IMR-90 (cell line): Measurements from ENCODE around the gene ECHS1. TPM values are rescaled to one million over a fixed set of nuclear protein-coding genes. Genes with fewer than 3 reads are reported as not detected.

Source experiments
- ATAC-seq: fragments of 200-7000 bp; cut with Tn5 transposase; 2 replicates; pipeline ENCODE4 v1.9.1; 2020; ENCODE audit warnings: low read depth, mild to moderate bottlenecking, moderate library complexity
- BruUV-seq: library from RNA; stranded (reverse); fragments of 400-500 nt; replicated peaks from 2 replicates; lab custom pipeline; 2021; lab: Mats Ljungman, UMichigan
- CTCF ChIA-PET: fragments of 300-600 bp; formaldehyde crosslinking; extraction: SDS; loops from one replicate; lab custom pipeline; 2021; ENCODE audit warnings: antibody characterized with exemption; lab: Yijun Ruan, JAX
- POLR2A ChIA-PET: fragments of 300-600 bp; sonication (Branson Sonifier 250); formaldehyde crosslinking; loops from one replicate; lab custom pipeline; 2022; ENCODE audit warnings: antibody characterized with exemption; ENCODE audit not compliant: unreplicated experiment; lab: Charles Lee
- DNase-seq: peaks from one replicate; pipeline ENCODE4 v3.0.0; 2013
- H2AFZ ChIP-seq: replicated peaks from 2 replicates; pipeline ENCODE3; 2013; ENCODE audit warnings: low read length, mild to moderate bottlenecking; ENCODE audit not compliant: poor library complexity
- H2AK5ac ChIP-seq: 2 replicates; pipeline ENCODE4 v1.6.1; 2013; ENCODE audit warnings: low read depth, low read length, inconsistent platforms
- H2AK9ac ChIP-seq: replicated peaks from 2 replicates; pipeline ENCODE3; 2013; ENCODE audit warnings: mild to moderate bottlenecking, low read depth, low read length, moderate library complexity; ENCODE audit not compliant: poor library complexity
- H2BK120ac ChIP-seq: 2 replicates; pipeline ENCODE4 v1.6.1; 2013; ENCODE audit warnings: low read depth, low read length, inconsistent platforms
- H2BK15ac ChIP-seq: 3 replicates; pipeline ENCODE4 v1.6.1; 2013; ENCODE audit warnings: low read depth, low read length, inconsistent platforms
- H2BK20ac ChIP-seq: 2 replicates; pipeline ENCODE4 v1.6.1; 2013; ENCODE audit warnings: low read depth, mild to moderate bottlenecking, inconsistent platforms, low read length, moderate library complexity
- H2BK5ac ChIP-seq: 2 replicates; pipeline ENCODE4 v1.6.1; 2013; ENCODE audit warnings: mild to moderate bottlenecking, low read depth, low read length, inconsistent platforms; ENCODE audit not compliant: poor library complexity, severe bottlenecking
- H3K14ac ChIP-seq: replicated peaks from 2 replicates; pipeline ENCODE4 v1.6.1; 2013; ENCODE audit warnings: low read depth, low read length, inconsistent platforms
- H3K18ac ChIP-seq: 2 replicates; pipeline ENCODE4 v1.6.1; 2013; ENCODE audit warnings: low read depth, low read length, control low read depth
- H3K23ac ChIP-seq: 2 replicates; pipeline ENCODE4 v1.6.1; 2013; ENCODE audit warnings: low read depth, low read length, inconsistent platforms
- H3K27ac ChIP-seq: 2 replicates; pipeline ENCODE4 v1.5.1; 2013; ENCODE audit warnings: mild to moderate bottlenecking, control low read depth, low read length; ENCODE audit not compliant: insufficient read depth
- H3K27me3 ChIP-seq: 2 replicates; pipeline ENCODE4 v1.6.1; 2013; ENCODE audit warnings: low read length; ENCODE audit not compliant: control insufficient read depth, insufficient read depth
- H3K36me3 ChIP-seq: 2 replicates; pipeline ENCODE4 v1.6.1; 2013; ENCODE audit warnings: low read length, mixed read lengths; ENCODE audit not compliant: control insufficient read depth, insufficient read depth
- H3K4ac ChIP-seq: 2 replicates; pipeline ENCODE4 v1.6.1; 2013; ENCODE audit warnings: low read depth, low read length, inconsistent platforms
- H3K4me1 ChIP-seq: 2 replicates; pipeline ENCODE4 v1.6.1; 2013; ENCODE audit warnings: low read length, mixed read lengths; ENCODE audit not compliant: control insufficient read depth, insufficient read depth
- H3K4me2 ChIP-seq: 2 replicates; pipeline ENCODE4 v1.6.1; 2013; ENCODE audit warnings: low read depth, mild to moderate bottlenecking, control low read depth, low read length, moderate library complexity
- H3K4me3 ChIP-seq: 2 replicates; pipeline ENCODE4 v1.5.1; 2013; ENCODE audit warnings: low read depth, mild to moderate bottlenecking, control low read depth, low read length, moderate library complexity; ENCODE audit not compliant: insufficient read depth
- H3K56ac ChIP-seq: 2 replicates; pipeline ENCODE4 v1.6.1; 2013; ENCODE audit warnings: low read length, inconsistent platforms; ENCODE audit not compliant: insufficient read depth; ENCODE audit errors: extremely low read depth
- H3K79me1 ChIP-seq, 2 experiments: 2 replicates each; pipeline ENCODE4 v1.6.1; 2013; ENCODE audit warnings: low read length in 2 of 2, inconsistent platforms in 1 of 2, low read depth in 1 of 2
- H3K9ac ChIP-seq: 2 replicates; pipeline ENCODE4 v1.6.1; 2013; ENCODE audit warnings: low read depth, low read length, control low read depth
- H3K9me1 ChIP-seq: 2 replicates; pipeline ENCODE4 v1.6.1; 2013; ENCODE audit warnings: low read length, inconsistent platforms; ENCODE audit not compliant: insufficient read depth
- H3K9me3 ChIP-seq: 2 replicates; pipeline ENCODE4 v1.6.1; 2013; ENCODE audit warnings: low read length; ENCODE audit not compliant: control insufficient read depth, insufficient read depth
- H4K20me1 ChIP-seq: 2 replicates; pipeline ENCODE4 v1.6.1; 2013; ENCODE audit warnings: low read length, inconsistent platforms; ENCODE audit not compliant: insufficient read depth
- H4K5ac ChIP-seq: 2 replicates; pipeline ENCODE4 v1.6.1; 2013; ENCODE audit warnings: mild to moderate bottlenecking, low read depth, low read length, control low read depth
- H4K8ac ChIP-seq, 2 experiments: 2 replicates each; pipeline ENCODE4 v1.6.1; 2013; ENCODE audit warnings: low read depth in 2 of 2, low read length in 2 of 2, control low read depth in 1 of 2, inconsistent platforms in 1 of 2
- H4K91ac ChIP-seq: 2 replicates; pipeline ENCODE4 v1.6.1; 2013; ENCODE audit warnings: low read depth, low read length, inconsistent platforms; ENCODE audit not compliant: insufficient read depth
- CEBPB ChIP-seq: IDR thresholded peaks from 2 replicates; pipeline ENCODE4 v1.6.1; 2012; ENCODE audit warnings: low read depth, low read length, improper control_type of control experiment
- CHD1 ChIP-seq: IDR thresholded peaks from 2 replicates; pipeline ENCODE4 v1.6.1; 2012; ENCODE audit warnings: low read depth, low read length, improper control_type of control experiment
- CTCF ChIP-seq: conservative IDR thresholded peaks from 2 replicates; pipeline ENCODE4 v1.5.1; 2012; ENCODE audit warnings: mild to moderate bottlenecking, low read depth, low read length, improper control_type of control experiment
- POLR2A ChIP-seq: IDR thresholded peaks from 2 replicates; pipeline ENCODE4 v1.6.1; 2012; ENCODE audit warnings: mild to moderate bottlenecking, low read depth, low read length
- RAD21 ChIP-seq: IDR thresholded peaks from 2 replicates; pipeline ENCODE4 v1.6.1; 2012; ENCODE audit warnings: low read length, improper control_type of control experiment
- RCOR1 ChIP-seq: IDR thresholded peaks from 2 replicates; pipeline ENCODE4 v1.6.1; 2012; ENCODE audit warnings: mild to moderate bottlenecking, low read length, improper control_type of control experiment; ENCODE audit not compliant: insufficient replicate concordance
- RFX5 ChIP-seq: IDR thresholded peaks from 2 replicates; pipeline ENCODE4 v1.8.0; 2012; ENCODE audit warnings: low read depth, mild to moderate bottlenecking, low read length, moderate library complexity
- SMC3 ChIP-seq: fragments of 150-350 bp; IDR thresholded peaks from 2 replicates; pipeline ENCODE4 v1.6.1; 2016; ENCODE audit warnings: low read depth, mild to moderate bottlenecking, antibody characterized with exemption, low read length, moderate library complexity
- whole genome bisulfite sequencing, 2 experiments: methylation state at CpG; one replicate each; pipeline versions ENCODE4 v1.1.5 to v1.1.7; 2013; ENCODE audit warnings: missing lambda C conversion rate in 2 of 2; ENCODE audit not compliant: insufficient read length in 1 of 2; ENCODE audit errors: extremely low coverage in 2 of 2; 5-methylcytosine and 5-hydroxymethylcytosine counted together
- dilution Hi-C: fragments of 300-500 bp; cut with HindIII; formaldehyde crosslinking; loops from one replicate; pipeline ENCODE4 v1.14.3; 2018; ENCODE audit warnings: low sequenced_read_pairs; ENCODE audit not compliant: unreplicated experiment
- in situ Hi-C: fragments of 300-500 bp; cut with MboI; formaldehyde crosslinking; loops from 3 replicates; pipeline ENCODE4 v1.14.3; 2019; ENCODE audit warnings: low sequenced_read_pairs, inconsistent platforms, mixed read lengths
- intact Hi-C: fragments of 100-400 bp; cut with micrococcal nuclease; formaldehyde crosslinking; loops from 2 replicates; pipeline ENCODE4 v1.10.0; 2022
- polyA plus RNA-seq, 3 experiments: library from polyadenylated mRNA; depleted of rRNA; stranded (reverse); fragments of >200 nt; gene quantifications; 2 replicates each; pipeline ENCODE4 v1.2.3, GENCODE V29; 2012; ENCODE audit warnings: low replicate concordance in 1 of 3
- total RNA-seq: library from RNA; depleted of rRNA; stranded (reverse); fragments of >200 nt; gene quantifications from 2 replicates; pipeline ENCODE4 v1.2.3, GENCODE V29; 2012

ECHS1 gene
- total and polyA plus RNA-seq, 2 of the 4 experiments (the other 2 are of a cell fraction) = 60.8 to 84.2 TPM

DNA sequence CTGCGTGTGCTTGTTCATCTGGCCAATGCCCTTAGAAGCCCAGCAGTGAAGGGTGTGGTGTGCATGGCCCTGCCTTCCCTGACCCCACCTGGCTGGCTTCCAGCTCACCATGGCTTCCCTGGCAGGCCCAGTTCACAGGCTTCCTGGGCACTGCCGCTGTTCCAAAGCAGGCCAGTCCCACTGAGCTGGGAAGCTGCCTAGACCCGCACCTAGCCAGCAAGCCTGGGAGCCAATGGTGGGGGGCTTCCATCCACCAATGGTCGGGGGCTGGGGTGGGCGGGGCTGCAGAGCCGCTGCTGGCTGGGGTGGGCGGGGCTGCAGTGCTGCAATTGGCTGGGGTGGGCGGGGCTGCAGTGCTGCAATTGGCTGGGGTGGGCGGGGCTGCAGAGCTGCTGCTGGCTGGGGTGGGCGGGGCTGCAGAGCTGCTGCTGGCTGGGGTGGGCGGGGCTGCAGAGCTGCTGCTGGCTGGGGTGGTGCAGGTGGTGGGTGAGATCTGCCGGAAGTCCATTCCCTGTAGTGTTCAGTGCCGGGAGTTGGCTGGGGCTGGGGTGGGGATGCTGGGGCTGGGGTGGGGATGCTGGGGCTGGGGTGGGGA lies 48.9 kb downstream of the ECHS1 start:
- H2BK5ac ChIP-seq = no peak overlapping the region
- in situ Hi-C loops (loop anchor here (10.0 kb wide), 1 partner anchor 171 kb away; no protein-coding TSS in a partner anchor), intact Hi-C loops (loop anchor here (10.0 kb wide), 2 partner anchors 51 to 201 kb away; partner anchors contain the start of genes CYP2E1, ECHS1 and PAOX), dilution Hi-C loops (no loop called here)
- H3K27ac ChIP-seq = no peak overlapping the region
- H2AFZ ChIP-seq = peak overlapping the region; percentile 85
- no peak overlapping the region for H3K23ac ChIP-seq
- ChIA-PET CTCF (interaction anchor here (1.2 kb wide), 1 partner anchor 16 kb away, joined by 5 read pairs; no protein-coding TSS in a partner anchor), POLR2A (no interaction called here)
- TF ChIP-seq CEBPB = no peak
- TF ChIP-seq CTCF = no peak
- TF ChIP-seq SMC3 = no peak
- TF ChIP-seq RCOR1 = no peak
- no peak for TF ChIP-seq RFX5
- no peak for TF ChIP-seq CHD1
- TF ChIP-seq POLR2A = no peak
- TF ChIP-seq RAD21 = no peak
- 0 out of 2 replicates have a peak overlapping the region, but pooled peaks have one; percentile 24 for H3K4me3 ChIP-seq
- H3K9me1 ChIP-seq = peaks cover 8% of the 10 kb centered on the region; the same call in 1 of the 2 replicates
- H3K4ac ChIP-seq = no peak overlapping the region
- ATAC-seq (peak; percentile 61), DNase-seq (peak; percentile 55)
- no peak overlapping the region for H4K91ac ChIP-seq
- 0 out of 2 replicates have a peak, but pooled peaks cover 3% of the 10 kb centered on the region for H4K20me1 ChIP-seq
- no peak overlapping the region for H2BK120ac ChIP-seq
- no TSS peak for BruUV-seq
- H2BK20ac ChIP-seq = no peak overlapping the region
- no peaks in the 10 kb centered on the region for H3K79me1 ChIP-seq
- H3K18ac ChIP-seq = no peak overlapping the region
- H3K4me1 ChIP-seq = peaks cover 17% of the 10 kb centered on the region
- H2AK5ac ChIP-seq = no peak overlapping the region
- H4K5ac ChIP-seq = no peak overlapping the region
- peak overlapping the region; percentile 55 for H2AK9ac ChIP-seq
- H3K14ac ChIP-seq = no peak overlapping the region
- no peaks in the 10 kb centered on the region for H3K36me3 ChIP-seq
- no peak overlapping the region for H3K9ac ChIP-seq
- no peak overlapping the region for H2BK15ac ChIP-seq
- peak overlapping the region; percentile 33; the same call in 1 of the 2 replicates for H3K4me2 ChIP-seq
- no peak overlapping the region for H3K56ac ChIP-seq
- H4K8ac ChIP-seq = no peak overlapping the region
- no peaks in the 10 kb centered on the region for H3K9me3 ChIP-seq
- WGBS, 2 experiments = no CpG with 5 or more reads among the region's 13 CpGs
- H3K27me3 ChIP-seq = peaks cover 16% of the 10 kb centered on the region
